ENCODE measurements around the gene CRISPLD2.
"Not testable (repeated sequence)": the region's sequence is repeated elsewhere in the genome, so short reads cannot be mapped to it uniquely, and the experiment has no call there.

The CRISPLD2 gene

GRCh38 chr16:84822990-84823389, 3.2 kb downstream of the CRISPLD2 start:
- DNase-seq (ENCODE audit: low spot score) = no peak

GRCh38 chr16:84823484-84823883, 3.7 kb downstream of the CRISPLD2 start:
- DNase-seq (ENCODE audit: low spot score) = no peak

GRCh38 chr16:84823926-84824325, 4.1 kb downstream of the CRISPLD2 start:
- DNase-seq (ENCODE audit: low spot score) = no peak

GRCh38 chr16:84825896-84826557, 6.2 kb downstream of the CRISPLD2 start:
- no peak for DNase-seq (ENCODE audit: low spot score)

GRCh38 chr16:84826558-84826941, 6.8 kb downstream of the CRISPLD2 start:
- DNase-seq (ENCODE audit: low spot score) = no peak

- DNase-seq (ENCODE audit: low spot score) = no peak
Measured at GRCh38 chr16:84827131-84827574, 7.4 kb downstream of the CRISPLD2 start.

GRCh38 chr16:84827897-84828296, 8.1 kb downstream of the CRISPLD2 start:
- DNase-seq (ENCODE audit: low spot score) = no peak

- DNase-seq (ENCODE audit: low spot score) = no peak
Measured at GRCh38 chr16:84828322-84828721, 8.5 kb downstream of the CRISPLD2 start.

GRCh38 chr16:84829168-84829965, 9.6 kb downstream of the CRISPLD2 start:
- DNase-seq (ENCODE audit: low spot score) = no peak

- DNase-seq (ENCODE audit: low spot score) = no peak
Measured at GRCh38 chr16:84830765-84831384, 11.1 kb downstream of the CRISPLD2 start.

GRCh38 chr16:84831728-84832127, 11.9 kb downstream of the CRISPLD2 start:
- not testable (repeated sequence) for DNase-seq (ENCODE audit: low spot score)

GRCh38 chr16:84832488-84833143, 12.8 kb downstream of the CRISPLD2 start:
- DNase-seq (ENCODE audit: low spot score) = no peak

- no peak for DNase-seq (ENCODE audit: low spot score)
Measured at GRCh38 chr16:84833144-84833500, 13.3 kb downstream of the CRISPLD2 start.

- no peak for DNase-seq (ENCODE audit: low spot score)
Measured at GRCh38 chr16:84833542-84834402, 14.0 kb downstream of the CRISPLD2 start.

GRCh38 chr16:84834403-84834772, 14.6 kb downstream of the CRISPLD2 start:
- DNase-seq (ENCODE audit: low spot score) = no peak

GRCh38 chr16:84836234-84836647, 16.5 kb downstream of the CRISPLD2 start:
- DNase-seq (ENCODE audit: low spot score) = peak; percentile 48

- DNase-seq (ENCODE audit: low spot score) = no peak
Measured at GRCh38 chr16:84836967-84837366, 17.2 kb downstream of the CRISPLD2 start.

GRCh38 chr16:84838383-84838948, 18.7 kb downstream of the CRISPLD2 start:
- DNase-seq (ENCODE audit: low spot score) = no peak

GRCh38 chr16:84839054-84839453, 19.3 kb downstream of the CRISPLD2 start:
- no peak for DNase-seq (ENCODE audit: low spot score)

- peak; percentile 51 for DNase-seq (ENCODE audit: low spot score)
Measured at GRCh38 chr16:84839956-84840355, 20.2 kb downstream of the CRISPLD2 start.
